ENCODE data around the gene POLR2H.

POLR2H gene

DNA sequence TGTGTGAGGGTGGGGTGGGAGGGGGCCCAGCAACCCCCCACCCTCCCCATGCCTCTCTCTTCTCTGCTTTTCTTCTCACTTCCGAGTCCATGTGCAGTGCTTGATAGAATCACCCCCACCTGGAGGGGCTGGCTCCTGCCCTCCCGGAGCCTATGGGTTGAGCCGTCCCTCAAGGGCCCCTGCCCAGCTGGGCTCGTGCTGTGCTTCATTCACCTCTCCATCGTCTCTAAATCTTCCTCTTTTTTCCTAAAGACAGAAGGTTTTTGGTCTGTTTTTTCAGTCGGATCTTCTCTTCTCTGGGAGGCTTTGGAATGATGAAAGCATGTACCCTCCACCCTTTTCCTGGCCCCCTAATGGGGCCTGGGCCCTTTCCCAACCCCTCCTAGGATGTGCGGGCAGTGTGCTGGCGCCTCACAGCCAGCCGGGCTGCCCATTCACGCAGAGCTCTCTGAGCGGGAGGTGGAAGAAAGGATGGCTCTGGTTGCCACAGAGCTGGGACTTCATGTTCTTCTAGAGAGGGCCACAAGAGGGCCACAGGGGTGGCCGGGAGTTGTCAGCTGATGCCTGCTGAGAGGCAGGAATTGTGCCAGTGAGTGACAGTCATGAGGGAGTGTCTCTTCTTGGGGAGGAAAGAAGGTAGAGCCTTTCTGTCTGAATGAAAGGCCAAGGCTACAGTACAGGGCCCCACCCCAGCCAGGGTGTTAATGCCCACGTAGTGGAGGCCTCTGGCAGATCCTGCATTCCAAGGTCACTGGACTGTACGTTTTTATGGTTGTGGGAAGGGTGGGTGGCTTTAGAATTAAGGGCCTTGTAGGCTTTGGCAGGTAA lies 16.0 kb upstream of the POLR2H start:
- no peak overlapping the region for H3K4me3 ChIP-seq (ENCODE audit: control insufficient read depth, low read depth, low read length)
- TF ChIP-seq, protein P1, sequence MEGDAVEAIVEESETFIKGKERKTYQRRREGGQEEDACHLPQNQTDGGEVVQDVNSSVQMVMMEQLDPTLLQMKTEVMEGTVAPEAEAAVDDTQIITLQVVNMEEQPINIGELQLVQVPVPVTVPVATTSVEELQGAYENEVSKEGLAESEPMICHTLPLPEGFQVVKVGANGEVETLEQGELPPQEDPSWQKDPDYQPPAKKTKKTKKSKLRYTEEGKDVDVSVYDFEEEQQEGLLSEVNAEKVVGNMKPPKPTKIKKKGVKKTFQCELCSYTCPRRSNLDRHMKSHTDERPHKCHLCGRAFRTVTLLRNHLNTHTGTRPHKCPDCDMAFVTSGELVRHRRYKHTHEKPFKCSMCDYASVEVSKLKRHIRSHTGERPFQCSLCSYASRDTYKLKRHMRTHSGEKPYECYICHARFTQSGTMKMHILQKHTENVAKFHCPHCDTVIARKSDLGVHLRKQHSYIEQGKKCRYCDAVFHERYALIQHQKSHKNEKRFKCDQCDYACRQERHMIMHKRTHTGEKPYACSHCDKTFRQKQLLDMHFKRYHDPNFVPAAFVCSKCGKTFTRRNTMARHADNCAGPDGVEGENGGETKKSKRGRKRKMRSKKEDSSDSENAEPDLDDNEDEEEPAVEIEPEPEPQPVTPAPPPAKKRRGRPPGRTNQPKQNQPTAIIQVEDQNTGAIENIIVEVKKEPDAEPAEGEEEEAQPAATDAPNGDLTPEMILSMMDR (conservative IDR thresholded peaks at IDR 0.05; ENCODE audit: control insufficient read depth, insufficient read depth, low read depth, low read length), result peak; percentile 43
- peak; percentile 67 for DNase-seq (ENCODE audit: low read depth)

DNA sequence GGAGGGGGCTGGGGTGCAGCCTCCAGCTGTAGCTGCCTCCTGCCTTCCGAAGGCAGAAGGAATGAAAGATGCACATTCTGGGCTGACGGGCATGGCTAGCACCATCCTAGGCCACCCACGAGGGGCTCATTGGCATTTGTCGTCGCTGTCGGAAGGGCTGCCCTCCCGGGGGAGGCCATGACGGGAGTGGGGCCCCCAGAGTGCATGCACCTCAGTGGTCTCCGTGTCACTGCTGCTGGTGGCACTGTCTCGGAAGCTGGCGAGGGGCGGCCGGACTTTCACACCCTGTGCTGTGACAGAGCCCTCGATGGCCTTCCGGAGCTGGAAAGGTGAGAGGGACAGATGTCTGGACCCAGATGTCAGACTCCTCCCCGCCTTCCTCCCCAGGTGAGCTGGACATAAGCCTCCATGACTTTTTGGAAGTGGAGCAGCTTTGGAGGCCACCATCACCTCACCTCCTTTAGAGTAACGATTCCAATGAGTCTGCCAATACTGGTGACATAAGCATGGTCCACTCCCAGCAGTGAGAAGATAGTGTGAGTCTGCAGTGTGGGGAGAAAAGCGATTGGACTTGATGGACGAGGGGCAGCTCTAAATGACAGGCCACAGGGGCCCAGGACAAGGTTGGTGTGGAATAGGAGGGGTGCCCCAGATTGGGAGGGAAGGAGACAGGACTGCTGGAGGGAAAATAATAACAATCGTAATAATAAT lies 14.9 kb upstream of the POLR2H start:
- H3K4me3 ChIP-seq (ENCODE audit: control insufficient read depth, low read depth, low read length), result no peak overlapping the region
- TF ChIP-seq, protein P1 (conservative IDR thresholded peaks at IDR 0.05; ENCODE audit: control insufficient read depth, insufficient read depth, low read depth, low read length), result no peak
- DNase-seq (ENCODE audit: low read depth), result no peak

DNA sequence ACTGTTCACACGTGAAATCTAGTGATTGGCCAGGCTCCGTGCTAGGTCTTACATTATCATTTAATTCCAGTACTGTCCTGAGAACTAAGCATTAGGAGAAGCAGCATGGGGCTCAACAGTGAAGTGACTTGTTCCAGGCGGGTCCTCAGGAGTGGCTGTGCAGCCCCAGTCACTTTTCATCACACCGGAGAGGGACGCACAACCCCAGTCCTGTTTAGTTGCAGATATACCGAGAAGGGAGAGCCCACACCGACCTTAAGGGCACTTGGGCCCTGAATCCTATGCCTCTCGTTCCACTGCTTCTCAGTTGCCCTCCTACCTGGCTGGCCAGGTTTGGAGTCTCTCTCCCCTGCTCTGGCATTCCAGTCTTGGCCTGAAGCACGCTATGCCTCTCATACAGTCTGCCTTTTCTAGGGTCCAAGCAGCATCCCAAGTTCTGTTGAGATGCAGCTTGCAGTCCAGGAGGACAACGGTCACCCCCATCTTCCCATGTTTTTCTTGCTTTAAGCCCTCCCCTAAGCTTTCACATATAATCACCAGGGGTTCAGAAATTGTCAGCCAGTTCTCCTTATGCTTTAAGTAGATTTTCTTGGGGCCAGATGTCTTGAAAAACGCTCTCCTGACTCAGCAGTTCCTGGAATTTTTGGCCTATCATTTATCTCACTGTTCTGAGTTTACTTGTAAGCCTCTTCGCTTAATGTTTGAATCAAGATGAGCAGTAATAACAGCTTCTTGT lies 14.0 kb upstream of the POLR2H start:
- no peak overlapping the region for H3K4me3 ChIP-seq (ENCODE audit: control insufficient read depth, low read depth, low read length)
- TF ChIP-seq, protein P1 (conservative IDR thresholded peaks at IDR 0.05; ENCODE audit: control insufficient read depth, insufficient read depth, low read depth, low read length), result no peak
- peak; percentile 54 for DNase-seq (ENCODE audit: low read depth)

DNA sequence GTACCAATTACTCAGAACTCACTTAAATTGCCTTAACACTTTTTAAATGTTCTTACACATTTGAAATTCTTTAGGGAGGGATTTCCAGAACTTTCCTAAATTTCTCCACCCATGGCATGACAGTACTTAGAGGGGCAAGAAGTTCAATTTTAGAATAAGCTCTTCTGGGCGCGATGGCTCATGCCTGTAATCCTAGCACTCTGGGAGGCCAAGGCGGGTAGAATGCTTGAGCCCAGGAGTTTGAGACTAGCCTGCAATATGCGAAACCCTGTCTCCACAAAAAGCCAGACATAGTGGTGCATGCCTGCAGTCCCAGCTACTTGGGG lies 13.5 kb upstream of the POLR2H start:
- no peak for DNase-seq (ENCODE audit: low read depth)
- no peak overlapping the region for H3K4me3 ChIP-seq (ENCODE audit: control insufficient read depth, low read depth, low read length)
- TF ChIP-seq, protein P1 (conservative IDR thresholded peaks at IDR 0.05; ENCODE audit: control insufficient read depth, insufficient read depth, low read depth, low read length), result no peak

DNA sequence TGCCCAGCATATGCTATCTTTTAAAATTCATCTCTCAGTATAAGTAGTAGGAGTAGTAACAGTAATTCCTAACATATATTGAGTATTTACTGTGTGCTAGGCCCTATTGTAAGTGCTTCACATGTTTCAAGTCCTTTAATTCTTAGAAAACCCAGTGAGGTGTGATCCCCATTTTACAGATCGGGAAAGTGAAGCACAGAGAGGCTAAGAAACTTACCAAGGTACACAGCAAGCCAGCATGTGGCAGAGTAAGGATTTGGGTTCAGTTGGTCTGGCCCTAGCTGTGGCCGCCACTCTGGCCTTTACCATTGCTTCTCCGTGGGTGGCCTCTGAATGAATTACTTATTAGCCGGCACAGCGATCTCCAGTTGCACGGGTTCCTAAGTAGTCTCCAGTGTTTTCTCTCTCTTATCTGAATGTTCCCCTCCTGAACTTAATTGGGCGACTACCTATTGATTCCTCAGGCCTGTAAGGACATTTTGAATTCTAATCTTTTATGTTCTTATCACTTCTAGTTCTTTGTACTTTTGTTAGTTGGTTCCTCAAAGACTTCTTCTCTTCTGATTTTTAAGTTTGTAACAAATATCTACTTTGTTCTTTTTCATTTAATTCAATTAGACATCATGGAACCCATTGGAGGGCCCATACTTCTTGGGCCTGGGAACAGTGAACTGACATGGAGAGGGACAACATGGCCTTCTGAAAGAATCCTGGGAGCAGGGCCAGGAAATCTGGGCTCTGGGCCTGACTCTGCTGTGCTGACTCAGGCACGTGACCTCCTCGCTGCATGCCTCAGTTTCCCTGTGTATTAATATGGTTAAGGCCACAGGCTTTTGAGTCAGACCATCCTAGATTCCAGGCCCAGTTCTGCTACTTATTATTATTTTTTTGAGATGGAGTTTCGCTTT lies 11.7 kb upstream of the POLR2H start:
- no peak for DNase-seq (ENCODE audit: low read depth)
- TF ChIP-seq, protein P1 (conservative IDR thresholded peaks at IDR 0.05; ENCODE audit: control insufficient read depth, insufficient read depth, low read depth, low read length), result no peak

DNA sequence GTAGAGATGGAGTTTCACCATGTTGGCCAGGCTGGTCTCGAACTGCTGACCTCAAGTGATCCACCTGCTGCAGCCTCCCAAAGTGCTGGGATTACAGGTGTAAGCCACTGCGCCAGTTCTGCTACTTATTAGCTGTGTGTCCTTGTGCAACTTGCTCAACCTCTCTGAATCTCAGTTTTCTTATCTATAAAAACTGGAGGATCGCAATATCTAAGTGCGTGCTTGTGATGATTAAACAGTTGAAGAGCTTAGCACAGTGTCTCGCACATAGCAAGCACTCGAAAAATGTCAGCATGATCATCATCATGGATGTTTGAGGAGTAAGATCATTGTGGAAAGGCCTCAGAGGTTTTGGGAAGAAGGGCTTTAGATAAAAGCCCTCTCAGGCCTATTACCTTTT lies 10.9 kb upstream of the POLR2H start:
- DNase-seq (ENCODE audit: low read depth), result no peak
- TF ChIP-seq, protein P1 (conservative IDR thresholded peaks at IDR 0.05; ENCODE audit: control insufficient read depth, insufficient read depth, low read depth, low read length), result no peak
- no peak overlapping the region for H3K4me3 ChIP-seq (ENCODE audit: control insufficient read depth, low read depth, low read length)

More for the DNA sequence above, 11.7 kb upstream of the POLR2H start:
- no peak overlapping the region for H3K4me3 ChIP-seq (ENCODE audit: control insufficient read depth, low read depth, low read length)
